Measurements from ENCODE around the gene PLAAT5.

- no peak for TF ChIP-seq POLR2A (IDR thresholded peaks at IDR 0.05; ENCODE audit: low read depth, low read length)
- TF ChIP-seq CTCF (IDR thresholded peaks at IDR 0.05; ENCODE audit: extremely low read depth in 1 of 2, insufficient read depth in 1 of 2, low read depth in 1 of 2, low read length in 2 of 2) = no peak
- TF ChIP-seq POLR2AphosphoS5 (IDR thresholded peaks at IDR 0.05; ENCODE audit: insufficient read depth, low read depth, low read length) = no peak
These were observed 26.2 kb upstream of the PLAAT5 start for GRCh38 chr11:63517156-63517555.
